Middle frontal gyrus (tissue), 1 donor: ENCODE measurements around the gene GSTCD.
"Not testable (repeated sequence)": the region's sequence is repeated elsewhere in the genome, so short reads cannot be mapped to it uniquely, and the experiment has no call there.

Source experiments
- DNase-seq: peaks from one replicate; pipeline ENCODE4 v3.0.0-alpha.2; 2015; ENCODE audit warnings: low spot score; ENCODE audit errors: extremely low spot score

Gene GSTCD

GRCh38 chr4:105807496-105807895 is 98.9 kb downstream of the GSTCD start:
- DNase-seq: no peak

GRCh38 chr4:105808030-105808749 is 99.6 kb downstream of the GSTCD start:
- DNase-seq: no peak

- DNase-seq: no peak
Measured at GRCh38 chr4:105808750-105809041, 100.1 kb downstream of the GSTCD start.

GRCh38 chr4:105815701-105816100 is 107.1 kb downstream of the GSTCD start:
- DNase-seq: no peak

- DNase-seq: no peak
Measured at GRCh38 chr4:105822061-105822460, 113.5 kb downstream of the GSTCD start.

- no peak for DNase-seq
Measured at GRCh38 chr4:105828074-105828473, 119.5 kb downstream of the GSTCD start.

- DNase-seq: no peak
Measured at GRCh38 chr4:105831189-105831588, 122.6 kb downstream of the GSTCD start.

GRCh38 chr4:105835177-105835576 is 126.6 kb downstream of the GSTCD start:
- no peak for DNase-seq

- DNase-seq: no peak
Measured at GRCh38 chr4:105836537-105836936, 128.0 kb downstream of the GSTCD start.

GRCh38 chr4:105837037-105837436 is 128.5 kb downstream of the GSTCD start:
- no peak for DNase-seq

GRCh38 chr4:105838082-105838481 is 129.5 kb downstream of the GSTCD start:
- DNase-seq: no peak

- DNase-seq: no peak
Measured at GRCh38 chr4:105840426-105841174, 132.0 kb downstream of the GSTCD start.

- no peak for DNase-seq
Measured at GRCh38 chr4:105843941-105844340, 135.4 kb downstream of the GSTCD start.

- DNase-seq: no peak
Measured at GRCh38 chr4:105845559-105845958, 137.0 kb downstream of the GSTCD start.

GRCh38 chr4:105848359-105848758 is 139.8 kb downstream of the GSTCD start:
- DNase-seq: not testable (repeated sequence)

- DNase-seq: no peak
Measured at GRCh38 chr4:105851196-105851595, 142.6 kb downstream of the GSTCD start.

- not testable (repeated sequence) for DNase-seq
Measured at GRCh38 chr4:105852230-105852629, 143.6 kb downstream of the GSTCD start.

GRCh38 chr4:105858466-105859040 is 150.0 kb downstream of the GSTCD start:
- DNase-seq: no peak

- no peak for DNase-seq
Measured at GRCh38 chr4:105859233-105859632, 150.6 kb downstream of the GSTCD start.

- no peak for DNase-seq
Measured at GRCh38 chr4:105870963-105871362, 162.4 kb downstream of the GSTCD start.

GRCh38 chr4:105871997-105872396 is 163.4 kb downstream of the GSTCD start:
- DNase-seq: no peak

GRCh38 chr4:105875233-105875632 is 166.6 kb downstream of the GSTCD start:
- no peak for DNase-seq

GRCh38 chr4:105878668-105879067 is 170.1 kb downstream of the GSTCD start:
- no peak for DNase-seq
